SK-N-SH treated with all-trans-retinoic acid at 6 μM for 48 hours (cell line): ENCODE results near the gene GKN1.

Source experiments
- CREB5 ChIP-seq: fragments of 250-450 bp; sonication (Bioruptor Pico); IDR thresholded peaks from 2 replicates; pipeline ENCODE4 v1.5.1; 2020; ENCODE audit warnings: low read depth, mild to moderate bottlenecking, moderate library complexity
- SNAI2 ChIP-seq: fragments of 250-450 bp; sonication (Bioruptor Pico); IDR thresholded peaks from 2 replicates; pipeline ENCODE4 v1.5.0; 2020; ENCODE audit warnings: mild to moderate bottlenecking, moderate library complexity
- ZFP3 ChIP-seq: fragments of 250-450 bp; sonication (Bioruptor Pico); IDR thresholded peaks from 2 replicates; pipeline ENCODE4 v1.5.0; 2020; ENCODE audit warnings: mild to moderate bottlenecking, moderate library complexity

- TF ChIP-seq ZFP3 (no peak), CREB5 (no peak), SNAI2 (CRISPR knock-in tag) (no peak)
These were observed 48.8 kb downstream of the GKN1 start for GRCh38 chr2:69023236-69023635.
